PC-3 (cell line): ENCODE results near the gene KRABD2.

Source experiments
- EZH2 ChIP-seq: fragments of 300-600 bp; sonication (generic); IDR thresholded peaks from one replicate; pipeline ENCODE4 v1.6.1; 2017; ENCODE audit warnings: antibody characterized with exemption, mild to moderate bottlenecking, low read length; ENCODE audit not compliant: unreplicated experiment
- TF ChIP-seq, protein P1 (sequence below): fragments of 300-600 bp; sonication (generic); conservative IDR thresholded peaks from 2 replicates; pipeline ENCODE4 v1.5.1; 2017; ENCODE audit warnings: antibody characterized with exemption, low read depth, mild to moderate bottlenecking, low read length

DNA sequence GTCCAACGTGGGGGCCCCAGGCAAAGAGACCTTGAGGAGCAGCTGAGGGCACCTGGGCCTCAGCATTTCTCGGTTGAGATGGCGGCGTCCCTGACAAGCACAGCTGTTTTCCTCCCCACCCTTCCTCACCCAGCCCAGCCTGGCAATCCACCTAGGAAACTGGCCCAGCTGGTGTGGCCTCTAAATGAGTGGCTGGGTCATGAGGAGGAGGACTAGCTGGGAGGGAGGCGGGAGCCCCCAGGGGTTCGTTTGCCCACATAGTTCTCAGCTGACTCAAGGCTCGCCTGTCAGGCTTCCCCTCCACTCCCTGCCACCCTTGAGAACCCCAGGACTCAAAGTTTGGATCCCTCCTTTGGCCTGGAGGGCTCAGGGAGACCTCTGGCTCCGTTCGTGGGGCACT, 15.2 kb upstream of the KRABD2 start:
- TF ChIP-seq, protein P1, sequence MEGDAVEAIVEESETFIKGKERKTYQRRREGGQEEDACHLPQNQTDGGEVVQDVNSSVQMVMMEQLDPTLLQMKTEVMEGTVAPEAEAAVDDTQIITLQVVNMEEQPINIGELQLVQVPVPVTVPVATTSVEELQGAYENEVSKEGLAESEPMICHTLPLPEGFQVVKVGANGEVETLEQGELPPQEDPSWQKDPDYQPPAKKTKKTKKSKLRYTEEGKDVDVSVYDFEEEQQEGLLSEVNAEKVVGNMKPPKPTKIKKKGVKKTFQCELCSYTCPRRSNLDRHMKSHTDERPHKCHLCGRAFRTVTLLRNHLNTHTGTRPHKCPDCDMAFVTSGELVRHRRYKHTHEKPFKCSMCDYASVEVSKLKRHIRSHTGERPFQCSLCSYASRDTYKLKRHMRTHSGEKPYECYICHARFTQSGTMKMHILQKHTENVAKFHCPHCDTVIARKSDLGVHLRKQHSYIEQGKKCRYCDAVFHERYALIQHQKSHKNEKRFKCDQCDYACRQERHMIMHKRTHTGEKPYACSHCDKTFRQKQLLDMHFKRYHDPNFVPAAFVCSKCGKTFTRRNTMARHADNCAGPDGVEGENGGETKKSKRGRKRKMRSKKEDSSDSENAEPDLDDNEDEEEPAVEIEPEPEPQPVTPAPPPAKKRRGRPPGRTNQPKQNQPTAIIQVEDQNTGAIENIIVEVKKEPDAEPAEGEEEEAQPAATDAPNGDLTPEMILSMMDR = no peak
- no peak for TF ChIP-seq EZH2
